ENCODE results near the gene RHBDL2.
"Not testable (repeated sequence)": the region's sequence is repeated elsewhere in the genome, so short reads cannot be mapped to it uniquely, and the experiment has no call there.

The RHBDL2 gene

DNA sequence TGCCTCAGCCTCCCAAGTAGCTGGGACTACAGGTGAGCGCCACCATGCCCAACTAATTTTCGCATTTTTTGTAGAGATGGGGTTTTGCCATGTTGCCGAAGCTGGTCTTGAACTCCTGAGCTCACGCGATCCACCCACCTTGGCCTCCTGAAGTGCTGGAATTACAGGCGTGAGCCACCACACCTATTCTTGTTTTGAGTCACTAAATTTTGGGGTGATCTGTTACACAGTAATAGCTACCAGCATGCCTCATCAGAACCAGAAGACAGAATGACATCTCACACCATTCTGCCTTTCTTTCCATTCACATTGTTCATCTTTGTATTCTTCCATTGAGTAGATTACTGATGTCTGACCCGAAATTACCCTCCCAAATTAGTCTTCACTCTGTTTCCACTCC, 9.1 kb downstream of the RHBDL2 start:
- DNase-seq (ENCODE audit: low read depth), result no peak

GRCh38 chr1:38929476-38929875, 12.2 kb downstream of the RHBDL2 start:
- DNase-seq (ENCODE audit: low read depth), result no peak

DNA sequence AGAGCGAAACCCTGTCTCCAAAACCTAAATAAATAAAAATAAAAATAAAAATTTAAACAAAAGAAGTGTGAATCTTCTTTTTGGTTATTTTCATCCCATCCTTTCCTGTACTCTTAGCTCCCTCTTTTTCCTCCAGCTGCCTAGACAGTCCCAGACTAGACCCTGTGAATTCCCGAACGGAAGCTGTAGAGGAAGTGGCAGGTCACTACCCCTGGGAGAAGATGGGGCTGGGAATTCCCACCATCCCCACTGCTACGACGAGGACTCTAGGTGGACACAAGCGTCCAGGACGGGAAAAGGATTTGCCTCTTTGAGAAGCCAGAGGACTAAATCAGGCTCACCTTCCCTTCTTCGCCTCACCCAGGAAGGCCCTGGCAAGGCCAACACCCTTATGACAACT, 12.6 kb downstream of the RHBDL2 start:
- no peak for DNase-seq (ENCODE audit: low read depth)

- no peak for DNase-seq (ENCODE audit: low read depth)
Observed at GRCh38 chr1:38926091-38926490, 15.5 kb downstream of the RHBDL2 start.

DNA sequence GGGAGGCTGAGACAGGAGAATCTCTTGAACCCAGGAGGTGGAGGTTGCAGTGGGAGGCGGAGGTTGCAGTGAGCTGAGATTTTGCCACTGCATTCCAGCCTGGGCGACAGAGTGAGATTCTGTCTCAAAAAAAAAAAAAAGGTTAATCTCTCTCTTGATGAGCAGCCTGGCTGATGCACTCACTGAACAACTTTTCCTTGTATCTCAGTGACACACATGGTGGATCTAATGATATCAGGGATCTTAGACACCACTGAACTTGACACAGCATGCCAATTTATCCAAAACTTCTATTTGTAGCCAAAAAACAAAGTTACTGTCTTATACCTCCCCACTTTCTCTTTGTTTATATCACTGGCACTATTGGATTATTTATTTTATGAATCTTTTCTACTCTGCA, 16.2 kb downstream of the RHBDL2 start:
- DNase-seq (ENCODE audit: low read depth), result no peak

GRCh38 chr1:38923607-38924006, 18.0 kb downstream of the RHBDL2 start:
- no peak for DNase-seq (ENCODE audit: low read depth)

- DNase-seq (ENCODE audit: low read depth), result no peak
Observed at GRCh38 chr1:38919130-38919529, 22.5 kb downstream of the RHBDL2 start.

DNA sequence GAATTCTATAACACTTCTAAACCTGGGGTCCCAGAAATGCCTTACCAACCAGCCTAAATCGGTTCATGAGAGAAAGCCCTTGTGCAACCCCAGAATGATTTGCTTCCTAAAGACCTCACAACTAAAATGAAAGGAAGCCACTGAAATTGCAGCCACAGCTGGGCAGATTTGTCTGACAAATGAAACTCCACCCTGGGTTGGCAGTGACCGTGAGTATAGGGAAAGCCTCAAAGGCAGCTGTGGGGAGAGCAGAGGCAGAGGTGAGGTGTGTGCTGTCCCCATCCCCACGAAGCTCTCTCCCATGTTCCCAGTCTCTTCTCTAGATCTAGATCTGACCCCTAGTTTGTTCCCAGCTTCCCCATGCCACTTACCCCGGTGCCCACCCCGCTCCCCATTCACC, 23.1 kb downstream of the RHBDL2 start:
- no peak for DNase-seq (ENCODE audit: low read depth)

- no peak for DNase-seq (ENCODE audit: low read depth)
Observed at GRCh38 chr1:38917772-38918171, 23.9 kb downstream of the RHBDL2 start.

GRCh38 chr1:38917337-38917736, 24.3 kb downstream of the RHBDL2 start:
- no peak for DNase-seq (ENCODE audit: low read depth)

GRCh38 chr1:38915352-38915948, 26.2 kb downstream of the RHBDL2 start:
- DNase-seq (ENCODE audit: low read depth), result no peak

DNA sequence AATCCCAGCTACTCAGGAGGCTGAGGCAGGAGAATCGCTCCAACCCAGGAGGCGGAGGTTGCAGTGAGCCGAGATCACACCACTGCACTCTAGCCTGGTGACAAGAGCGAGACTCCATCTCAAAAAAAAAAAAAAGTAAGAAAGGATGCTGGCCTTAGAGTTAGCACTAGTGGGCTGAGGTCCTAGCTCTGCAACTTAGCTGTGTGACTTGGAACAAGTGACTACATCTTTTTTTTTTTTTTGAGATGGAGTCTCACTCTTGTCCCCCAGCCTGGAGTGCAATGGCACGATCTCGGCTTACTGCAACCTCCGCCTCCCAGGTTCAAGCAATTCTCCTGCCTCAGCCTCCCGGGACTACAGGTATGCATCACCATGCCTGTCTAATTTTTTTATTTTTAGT, 26.7 kb downstream of the RHBDL2 start:
- DNase-seq (ENCODE audit: low read depth), result not testable (repeated sequence)

DNA sequence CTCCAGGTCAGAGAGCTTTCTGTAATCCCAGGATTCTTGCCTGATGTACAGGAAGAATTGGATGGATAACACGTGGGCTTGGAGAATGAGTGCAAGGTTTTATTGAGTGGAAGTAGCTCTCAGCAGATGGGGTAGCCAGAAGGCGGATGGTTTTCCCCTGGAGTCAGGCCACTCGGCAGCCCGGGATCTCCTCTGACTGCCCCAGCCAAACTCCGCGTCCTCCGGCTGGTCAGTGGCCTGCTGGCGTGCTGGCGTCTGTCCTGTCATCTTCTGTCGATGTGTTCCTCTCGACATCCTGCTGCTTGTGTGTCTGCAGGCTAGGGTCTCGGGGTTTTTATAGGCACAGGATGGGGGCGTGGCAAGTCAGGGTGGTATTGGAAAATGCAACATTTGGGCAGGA, 32.8 kb downstream of the RHBDL2 start:
- no peak for DNase-seq (ENCODE audit: low read depth)

GRCh38 chr1:38905985-38906384, 35.6 kb downstream of the RHBDL2 start:
- DNase-seq (ENCODE audit: low read depth), result no peak

DNA sequence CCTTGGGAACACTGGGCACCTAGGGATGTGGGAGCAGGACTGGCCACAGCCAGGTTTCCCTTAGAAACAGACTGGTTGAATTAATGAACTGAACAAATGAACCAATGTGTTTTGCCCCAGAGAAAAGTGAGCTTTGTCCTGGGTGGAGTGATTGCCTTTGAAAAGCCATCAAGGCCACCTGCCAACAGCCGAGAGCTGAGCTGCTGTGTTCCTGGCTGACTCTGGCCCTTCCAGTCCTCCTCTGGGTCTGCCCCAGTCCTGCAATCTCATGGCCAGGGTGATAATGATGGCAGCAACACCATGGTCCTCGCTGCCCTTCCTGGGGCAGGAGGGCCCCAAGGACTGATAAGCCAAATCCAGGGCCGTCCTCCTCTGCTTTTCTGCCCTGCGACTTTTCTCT, 42.1 kb downstream of the RHBDL2 start:
- DNase-seq (ENCODE audit: low read depth), result no peak

DNA sequence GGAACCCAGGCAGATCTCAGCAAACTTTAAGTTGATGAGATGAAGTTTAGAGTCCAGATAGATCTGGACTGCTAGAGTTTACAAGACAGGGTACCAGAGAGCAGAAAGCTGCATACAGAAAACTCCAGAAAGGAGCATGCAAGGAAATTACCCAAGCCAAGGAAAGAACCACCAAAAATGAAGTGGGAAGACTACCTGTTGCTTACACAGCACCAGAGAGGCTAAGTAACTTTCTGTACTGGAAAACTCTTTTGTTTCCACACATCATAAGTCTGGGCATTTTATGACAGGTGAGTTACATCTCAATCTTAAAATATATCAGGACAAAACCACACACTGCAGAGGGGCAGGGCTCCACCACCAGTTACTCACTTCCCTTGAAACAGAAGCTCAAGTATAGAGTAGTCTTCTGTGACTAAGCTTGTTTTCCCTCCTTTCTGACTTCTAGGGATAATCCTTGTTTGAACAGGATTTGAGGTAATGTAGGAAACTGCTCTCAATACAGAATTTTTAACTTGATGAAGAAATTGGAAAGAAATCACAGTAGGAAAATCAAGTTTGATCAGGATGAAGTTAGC, 42.9 kb downstream of the RHBDL2 start:
- DNase-seq (ENCODE audit: low read depth), result peak; percentile 6

DNA sequence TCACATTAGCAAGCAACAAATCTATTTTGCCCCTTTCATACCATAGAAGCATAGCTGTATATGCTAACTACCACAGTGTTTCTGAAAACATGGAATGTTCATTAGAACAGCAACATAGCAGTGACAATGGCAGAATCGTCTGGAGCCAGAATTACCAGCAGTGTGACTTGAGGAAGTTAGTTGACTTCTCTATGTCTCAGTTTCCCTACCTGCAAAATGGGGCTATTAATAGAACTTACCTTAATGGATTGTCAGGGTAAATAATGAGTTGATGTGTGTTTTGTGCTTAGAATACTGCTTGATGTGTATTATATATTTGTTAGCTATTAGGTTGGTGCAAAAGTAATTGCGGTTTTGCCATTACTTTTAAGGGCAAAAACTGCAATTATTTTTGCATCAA, 45.5 kb downstream of the RHBDL2 start:
- no peak for DNase-seq (ENCODE audit: low read depth)

- DNase-seq (ENCODE audit: low read depth), result no peak
Observed at GRCh38 chr1:38892976-38893375, 48.7 kb downstream of the RHBDL2 start.

- DNase-seq (ENCODE audit: low read depth), result no peak
Observed at GRCh38 chr1:38891753-38892152, 49.9 kb downstream of the RHBDL2 start.

GRCh38 chr1:38889589-38889988, 52.0 kb downstream of the RHBDL2 start:
- DNase-seq (ENCODE audit: low read depth), result no peak

- DNase-seq (ENCODE audit: low read depth), result no peak
Observed at GRCh38 chr1:38888423-38889333, 53.0 kb downstream of the RHBDL2 start.

GRCh38 chr1:38885092-38885491, 56.5 kb downstream of the RHBDL2 start:
- DNase-seq (ENCODE audit: low read depth), result no peak

- no peak for DNase-seq (ENCODE audit: low read depth)
Observed at GRCh38 chr1:38881487-38881886, 60.1 kb downstream of the RHBDL2 start, which contains the start of gene GJA9. TSS of gene GJA9 (minus strand) at chr1:38881587. CDS start at chr1:38876098, 5,489 bp downstream.

All from HS-5 (cell line).